PFSK-1 (cell line): ENCODE measurements around the gene SLC29A1.

Source experiments
- POLR2AphosphoS5 ChIP-seq: IDR thresholded peaks from 2 replicates; pipeline ENCODE4 v1.6.1; 2012; ENCODE audit warnings: low read depth, mild to moderate bottlenecking, control low read depth, low read length, moderate library complexity
- SIN3A ChIP-seq: IDR thresholded peaks from 2 replicates; pipeline ENCODE4 v1.6.1; 2012; ENCODE audit warnings: mild to moderate bottlenecking, low read length, moderate library complexity, borderline replicate concordance; ENCODE audit not compliant: insufficient read depth
- TAF1 ChIP-seq: IDR thresholded peaks from 2 replicates; pipeline ENCODE4 v1.6.1; 2012; ENCODE audit warnings: low read length, control low read depth, borderline replicate concordance; ENCODE audit not compliant: insufficient read depth
- TF ChIP-seq, protein P1 (sequence below), 2 experiments: IDR thresholded peaks; 2 replicates each; pipeline versions ENCODE4 v1.6.1 to v1.8.0; 2011 to 2012; ENCODE audit warnings: low read depth in 2 of 2, low read length in 2 of 2, control low read depth in 1 of 2, inconsistent platforms in 1 of 2, mild to moderate bottlenecking in 1 of 2, moderate library complexity in 1 of 2; ENCODE audit not compliant: insufficient read depth in 1 of 2

- no peak for TF ChIP-seq POLR2AphosphoS5
- TF ChIP-seq SIN3A = no peak
- TF ChIP-seq, protein P1, sequence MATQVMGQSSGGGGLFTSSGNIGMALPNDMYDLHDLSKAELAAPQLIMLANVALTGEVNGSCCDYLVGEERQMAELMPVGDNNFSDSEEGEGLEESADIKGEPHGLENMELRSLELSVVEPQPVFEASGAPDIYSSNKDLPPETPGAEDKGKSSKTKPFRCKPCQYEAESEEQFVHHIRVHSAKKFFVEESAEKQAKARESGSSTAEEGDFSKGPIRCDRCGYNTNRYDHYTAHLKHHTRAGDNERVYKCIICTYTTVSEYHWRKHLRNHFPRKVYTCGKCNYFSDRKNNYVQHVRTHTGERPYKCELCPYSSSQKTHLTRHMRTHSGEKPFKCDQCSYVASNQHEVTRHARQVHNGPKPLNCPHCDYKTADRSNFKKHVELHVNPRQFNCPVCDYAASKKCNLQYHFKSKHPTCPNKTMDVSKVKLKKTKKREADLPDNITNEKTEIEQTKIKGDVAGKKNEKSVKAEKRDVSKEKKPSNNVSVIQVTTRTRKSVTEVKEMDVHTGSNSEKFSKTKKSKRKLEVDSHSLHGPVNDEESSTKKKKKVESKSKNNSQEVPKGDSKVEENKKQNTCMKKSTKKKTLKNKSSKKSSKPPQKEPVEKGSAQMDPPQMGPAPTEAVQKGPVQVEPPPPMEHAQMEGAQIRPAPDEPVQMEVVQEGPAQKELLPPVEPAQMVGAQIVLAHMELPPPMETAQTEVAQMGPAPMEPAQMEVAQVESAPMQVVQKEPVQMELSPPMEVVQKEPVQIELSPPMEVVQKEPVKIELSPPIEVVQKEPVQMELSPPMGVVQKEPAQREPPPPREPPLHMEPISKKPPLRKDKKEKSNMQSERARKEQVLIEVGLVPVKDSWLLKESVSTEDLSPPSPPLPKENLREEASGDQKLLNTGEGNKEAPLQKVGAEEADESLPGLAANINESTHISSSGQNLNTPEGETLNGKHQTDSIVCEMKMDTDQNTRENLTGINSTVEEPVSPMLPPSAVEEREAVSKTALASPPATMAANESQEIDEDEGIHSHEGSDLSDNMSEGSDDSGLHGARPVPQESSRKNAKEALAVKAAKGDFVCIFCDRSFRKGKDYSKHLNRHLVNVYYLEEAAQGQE (IDR thresholded peaks at IDR 0.05; ENCODE audit: insufficient read depth in 1 of 2, low read depth in 2 of 2, low read length in 2 of 2) = no peak
- no peak for TF ChIP-seq TAF1
These were observed 3.2 kb downstream of the SLC29A1 start for GRCh38 chr6:44226368-44227147.
